GM12878 (cell line): ENCODE data around the gene CCDC9. TPM values are rescaled to one million over a fixed set of nuclear protein-coding genes. Genes with fewer than 3 reads are reported as not detected.

Experiments
- ATAC-seq: fragments of 200-7000 bp; cut with Tn5 transposase; 3 replicates; pipeline ENCODE4 v1.9.1; 2020; ENCODE audit warnings: mild to moderate bottlenecking, moderate library complexity
- BruUV-seq: library from RNA; stranded (reverse); fragments of 400-500 nt; replicated peaks from 2 replicates; lab custom pipeline; 2021; lab: Mats Ljungman, UMichigan
- CTCF ChIA-PET: fragments of 300-600 bp; sonication (Branson Sonifier 250); formaldehyde crosslinking; extraction: SDS; loops from one replicate; lab custom pipeline; 2021; ENCODE audit warnings: inconsistent platforms; lab: Yijun Ruan, JAX
- POLR2A ChIA-PET: fragments of 350-600 bp; formaldehyde crosslinking; extraction: SDS; loops from one replicate; lab custom pipeline; 2021; ENCODE audit warnings: inconsistent platforms; lab: Charles Lee
- RAD21 ChIA-PET: fragments of 300-600 bp; sonication (Branson Sonifier 250); formaldehyde crosslinking; loops from one replicate; lab custom pipeline; 2023; ENCODE audit warnings: antibody characterized with exemption; ENCODE audit not compliant: unreplicated experiment; lab: Charles Lee
- SMC1A ChIA-PET: fragments of 300-600 bp; sonication (Branson Sonifier 250); formaldehyde crosslinking; loops from one replicate; lab custom pipeline; 2023; ENCODE audit not compliant: unreplicated experiment, uncharacterized antibody; lab: Charles Lee
- DNase-seq: peaks from one replicate; pipeline ENCODE4 v3.0.0-alpha.2; 2011; ENCODE audit warnings: low read depth, low spot score
- FAIRE-seq: peaks from 3 replicates; lab custom pipeline; 2011; peaks lifted over from hg19 to GRCh38; lab: Jason Lieb, UNC
- H2AFZ ChIP-seq: 2 replicates; pipeline ENCODE4 v1.6.0; 2011; ENCODE audit warnings: low read depth, low read length, control low read depth; ENCODE audit not compliant: control insufficient read depth
- H3K27ac ChIP-seq: 2 replicates; pipeline ENCODE4 v1.5.1; 2011; ENCODE audit warnings: control low read depth; ENCODE audit not compliant: control insufficient read depth, insufficient read depth
- H3K27me3 ChIP-seq, 2 experiments: replicated peaks in 1 of 2; 2 replicates each; pipeline versions ENCODE4 v1.6.0 to v1.6.1; 2011; ENCODE audit warnings: low read length in 1 of 2; ENCODE audit not compliant: control insufficient read depth in 2 of 2, insufficient read depth in 2 of 2
- H3K36me3 ChIP-seq, 2 experiments: 2 replicates each; pipeline ENCODE4 v1.5.1; 2011; ENCODE audit warnings: low read length in 1 of 2; ENCODE audit not compliant: control insufficient read depth in 2 of 2, insufficient read depth in 2 of 2
- H3K4me1 ChIP-seq: 2 replicates; pipeline ENCODE4 v1.6.1; 2011; ENCODE audit warnings: mild to moderate bottlenecking, low read length, moderate library complexity, mixed read lengths; ENCODE audit not compliant: control insufficient read depth, insufficient read depth
- H3K4me2 ChIP-seq: 2 replicates; pipeline ENCODE4 v1.6.0; 2011; ENCODE audit warnings: control low read depth; ENCODE audit not compliant: control insufficient read depth, insufficient read depth
- H3K4me3 ChIP-seq: fragments of 200-600 bp; sonication (generic); 2 replicates; pipeline ENCODE4 v1.5.1; 2016
- H3K79me2 ChIP-seq: 2 replicates; pipeline ENCODE4 v1.6.0; 2011; ENCODE audit warnings: low read length; ENCODE audit not compliant: control insufficient read depth, insufficient read depth
- H3K9ac ChIP-seq: 2 replicates; pipeline ENCODE4 v1.8.0; 2011; ENCODE audit warnings: low read length, control low read depth, mixed read lengths; ENCODE audit not compliant: control insufficient read depth, insufficient read depth
- H3K9me3 ChIP-seq: replicated peaks from 3 replicates; pipeline ENCODE4 v1.5.1; 2011; ENCODE audit warnings: mild to moderate bottlenecking, low read length; ENCODE audit not compliant: control insufficient read depth, insufficient read depth
- H4K20me1 ChIP-seq: 2 replicates; pipeline ENCODE4 v1.6.0; 2011; ENCODE audit not compliant: control insufficient read depth, insufficient read depth
- ASH2L ChIP-seq: fragments of 300-600, 200-600 bp; sonication (generic); IDR thresholded peaks from 2 replicates; pipeline ENCODE4 v1.6.1; 2017; ENCODE audit warnings: low read depth, mild to moderate bottlenecking, borderline replicate concordance
- BRCA1 ChIP-seq: IDR thresholded peaks from 2 replicates; pipeline ENCODE4 v1.6.1; 2011; ENCODE audit warnings: low read depth, low read length, improper control_type of control experiment
- CBFB ChIP-seq: IDR thresholded peaks from 2 replicates; pipeline ENCODE4 v1.6.1; 2016; ENCODE audit warnings: antibody characterized with exemption, low read depth
- GATAD2B ChIP-seq: fragments of 450-650 bp; conservative IDR thresholded peaks from 2 replicates; pipeline ENCODE4 v1.6.1; 2017; ENCODE audit warnings: low read depth, mild to moderate bottlenecking, moderate library complexity
- MTA2 ChIP-seq: fragments of 450-650 bp; IDR thresholded peaks from 2 replicates; pipeline ENCODE4 v1.6.1; 2016; ENCODE audit warnings: low read depth, mild to moderate bottlenecking, moderate library complexity
- MXI1 ChIP-seq: fragments of 150-350 bp; IDR thresholded peaks from 2 replicates; pipeline ENCODE4 v1.6.1; 2011; ENCODE audit warnings: low read depth, mild to moderate bottlenecking, inconsistent platforms, low read length, improper control_type of control experiment
- MYB ChIP-seq: fragments of 150-350 bp; IDR thresholded peaks from 2 replicates; pipeline ENCODE4 v1.6.1; 2014; ENCODE audit warnings: mild to moderate bottlenecking, low read depth, low read length, borderline replicate concordance
- NBN ChIP-seq: fragments of 450-650 bp; IDR thresholded peaks from 2 replicates; pipeline ENCODE4 v1.6.1; 2016
- NFYA ChIP-seq: IDR thresholded peaks from 2 replicates; pipeline ENCODE4 v1.6.1; 2011; ENCODE audit warnings: low read depth, mild to moderate bottlenecking, low read length, improper control_type of control experiment, borderline replicate concordance
- NR2C1 ChIP-seq: fragments of 450-650 bp; IDR thresholded peaks from 2 replicates; pipeline ENCODE4 v1.6.1; 2017; ENCODE audit warnings: antibody characterized with exemption, mild to moderate bottlenecking, moderate library complexity
- PAX5 ChIP-seq: IDR thresholded peaks from 2 replicates; pipeline ENCODE4 v1.6.1; 2011; ENCODE audit warnings: low read depth, low read length, borderline replicate concordance
- RB1 ChIP-seq: fragments of 450-650 bp; formaldehyde crosslinking; IDR thresholded peaks from 2 replicates; pipeline ENCODE4 v1.6.1; 2017; ENCODE audit warnings: mild to moderate bottlenecking, borderline replicate concordance
- SIX5 ChIP-seq: IDR thresholded peaks from 2 replicates; pipeline ENCODE4 v1.6.1; 2011; ENCODE audit warnings: mild to moderate bottlenecking, low read depth, low read length, moderate library complexity; ENCODE audit not compliant: severe bottlenecking
- SMAD1 ChIP-seq: fragments of 450-650 bp; IDR thresholded peaks from 2 replicates; pipeline ENCODE4 v1.6.1; 2018; ENCODE audit warnings: mild to moderate bottlenecking, low read depth; ENCODE audit not compliant: partially characterized antibody
- SP1 ChIP-seq: IDR thresholded peaks from one replicate; pipeline ENCODE4 v1.6.1; 2011; ENCODE audit warnings: low read depth, low read length
- STAT1 ChIP-seq: fragments of 450-650 bp; conservative IDR thresholded peaks from 2 replicates; pipeline ENCODE4 v1.6.1; 2014; ENCODE audit warnings: antibody characterized with exemption, mild to moderate bottlenecking
- TCF12 ChIP-seq: IDR thresholded peaks from 2 replicates; pipeline ENCODE4 v1.6.1; 2011; ENCODE audit warnings: low read depth, mild to moderate bottlenecking, low read length
- TCF3 ChIP-seq: IDR thresholded peaks from 2 replicates; pipeline ENCODE4 v1.6.1; 2012; ENCODE audit warnings: low read depth, mild to moderate bottlenecking, low read length, borderline replicate concordance; ENCODE audit not compliant: insufficient read depth
- WGBS: methylation state at CpG from one replicate; pipeline ENCODE4 v1.1.6; 2016; ENCODE audit warnings: low lambda C conversion rate; ENCODE audit not compliant: insufficient replicate concordance, insufficient coverage; ENCODE audit errors: missing lambda C conversion rate; 5-methylcytosine and 5-hydroxymethylcytosine counted together
- in situ Hi-C: fragments of 300-500 bp; cut with MboI; formaldehyde crosslinking; loops from 9 replicates; pipeline ENCODE4 v1.14.3; 2018; ENCODE audit warnings: mixed read lengths
- intact Hi-C: fragments of 100-400 bp; cut with micrococcal nuclease; formaldehyde crosslinking; loops from one replicate; pipeline ENCODE4 v1.14.2; 2022; ENCODE audit not compliant: unreplicated experiment
- polyA plus RNA-seq, 11 experiments: library from polyadenylated mRNA; depleted of rRNA in 4 of 11; unstranded in 6 of 11; stranded (reverse) in 5 of 11; fragments of >200 nt; fragmentation: Nextera tagmentation in 4 of 11; fragmentation: Illumina TruSeq in 1 of 11; extraction: Ambion mirVana in 4 of 11; extraction: Trizol in 1 of 11; gene quantifications; 1 replicate in 1 of 11; 2 replicates in 10 of 11; pipeline versions ENCODE4 v1.2.1 to v1.2.3, GENCODE V29; 2011 to 2016; ENCODE audit warnings: inconsistent platforms in 2 of 11, missing spikeins in 2 of 11, low read depth in 1 of 11
- total RNA-seq, 4 experiments: library from RNA; depleted of rRNA in 3 of 4; stranded (reverse); fragments of >200 nt in 3 of 4; fragmentation: Illumina TruSeq in 1 of 4; extraction: Trizol in 1 of 4; gene quantifications; 2 replicates each; pipeline versions ENCODE4 v1.2.1 to v1.2.3, GENCODE V29; 2013 to 2021
- TF ChIP-seq, protein P1 (sequence below): IDR thresholded peaks from 2 replicates; pipeline ENCODE4 v1.6.1; 2011; ENCODE audit warnings: mild to moderate bottlenecking, low read depth, low read length, moderate library complexity; ENCODE audit not compliant: insufficient replicate concordance
- TF ChIP-seq, protein P2 (sequence below): fragments of 450-650 bp; IDR thresholded peaks from 2 replicates; pipeline ENCODE4 v1.6.1; 2017; ENCODE audit warnings: mild to moderate bottlenecking, moderate library complexity

Gene CCDC9
- total and polyA plus RNA-seq, 10 of the 15 experiments (the other 5 are each of a cell fraction or from before 2014, with no cell fraction given) = 0.18 to 17.5 (median 7.1) TPM; not detected in 1

DNA sequence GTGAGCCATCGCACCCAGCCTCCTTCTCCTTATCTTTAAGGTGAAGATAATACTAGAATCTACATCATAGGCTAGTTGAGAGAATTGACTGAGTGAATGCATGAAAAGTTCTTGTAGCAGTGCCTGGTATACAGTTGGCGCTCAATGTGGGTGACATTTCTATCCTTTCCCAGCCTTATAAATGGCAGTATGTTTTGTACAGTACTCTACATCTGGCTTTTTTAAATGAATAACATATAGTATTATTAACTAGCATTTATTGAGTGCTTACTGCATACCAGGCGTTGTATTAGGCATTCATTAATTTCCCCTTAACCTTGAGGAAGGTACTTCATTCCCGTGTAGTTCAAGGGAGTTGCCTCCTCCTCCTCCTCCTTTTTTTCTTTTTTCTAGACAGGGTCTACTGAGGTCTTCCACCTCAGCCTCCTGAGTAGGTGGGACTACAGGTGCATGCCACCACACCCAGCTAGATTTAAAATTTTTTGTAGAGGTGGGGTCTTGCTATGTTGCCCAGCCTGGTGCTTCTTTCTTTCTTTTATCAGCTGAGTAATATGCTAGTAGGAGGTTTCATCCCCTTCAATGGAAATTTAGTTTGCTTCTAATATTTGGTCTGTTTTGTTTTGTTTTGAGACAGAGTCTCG, 56.2 kb downstream of the CCDC9 start (continued):
- no peak for TF ChIP-seq TCF3
- TF ChIP-seq, all 136 proteins: peak for 1

DNA sequence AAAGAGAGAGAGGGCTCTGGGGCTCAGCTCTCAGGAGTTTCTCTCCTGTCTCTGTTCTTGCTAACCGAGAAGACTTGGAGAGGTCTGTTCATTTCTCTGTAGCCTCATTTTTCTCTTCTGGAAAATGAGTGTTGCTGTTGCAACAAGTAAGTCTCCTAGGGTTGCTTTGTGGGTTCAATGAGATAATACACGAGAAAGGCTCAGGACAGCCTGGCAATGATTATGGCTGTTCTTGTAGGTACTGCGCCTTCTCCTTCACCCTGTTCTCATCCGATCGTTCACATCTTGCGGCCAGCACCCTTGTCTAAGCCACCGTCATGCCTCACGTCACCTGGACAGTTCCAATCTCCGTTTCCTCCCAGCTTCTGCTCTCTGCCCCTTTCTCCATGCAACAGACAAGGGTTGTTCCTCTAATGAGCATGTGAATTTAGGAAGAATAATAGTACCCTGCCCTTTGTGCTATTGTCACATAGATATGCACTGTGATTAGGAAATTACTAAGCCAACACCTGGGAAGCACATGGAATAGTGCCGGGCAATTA, 57.5 kb downstream of the CCDC9 start:
- H3K4me3 ChIP-seq = no peak overlapping the region
- SMC1A ChIA-PET = no interaction called here
- FAIRE-seq = no peak
- H3K9me3 ChIP-seq = no peaks in the 10 kb centered on the region; the same call in 2 of the 3 replicates
- no peak for ATAC-seq
- WGBS = 62% methylated on average over 10 of the region's 10 CpGs
- H4K20me1 ChIP-seq = no peaks in the 10 kb centered on the region
- H3K36me3 ChIP-seq = no peaks in the 10 kb centered on the region
- TF ChIP-seq MYB (no peak), SMAD1 (no peak), GATAD2B (no peak), NBN (no peak), ASH2L (no peak), NR2C1 (no peak), PAX5 (no peak), MXI1 (no peak), SIX5 (no peak), STAT1 (no peak), NFYA (no peak), RB1 (no peak), MTA2 (no peak), CBFB (no peak), BRCA1 (no peak), SP1 (no peak), TCF12 (no peak)
- TF ChIP-seq, protein P1, sequence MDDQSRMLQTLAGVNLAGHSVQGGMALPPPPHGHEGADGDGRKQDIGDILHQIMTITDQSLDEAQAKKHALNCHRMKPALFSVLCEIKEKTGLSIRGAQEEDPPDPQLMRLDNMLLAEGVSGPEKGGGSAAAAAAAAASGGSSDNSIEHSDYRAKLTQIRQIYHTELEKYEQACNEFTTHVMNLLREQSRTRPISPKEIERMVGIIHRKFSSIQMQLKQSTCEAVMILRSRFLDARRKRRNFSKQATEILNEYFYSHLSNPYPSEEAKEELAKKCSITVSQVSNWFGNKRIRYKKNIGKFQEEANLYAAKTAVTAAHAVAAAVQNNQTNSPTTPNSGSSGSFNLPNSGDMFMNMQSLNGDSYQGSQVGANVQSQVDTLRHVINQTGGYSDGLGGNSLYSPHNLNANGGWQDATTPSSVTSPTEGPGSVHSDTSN = no peak
- TF ChIP-seq, protein P2, sequence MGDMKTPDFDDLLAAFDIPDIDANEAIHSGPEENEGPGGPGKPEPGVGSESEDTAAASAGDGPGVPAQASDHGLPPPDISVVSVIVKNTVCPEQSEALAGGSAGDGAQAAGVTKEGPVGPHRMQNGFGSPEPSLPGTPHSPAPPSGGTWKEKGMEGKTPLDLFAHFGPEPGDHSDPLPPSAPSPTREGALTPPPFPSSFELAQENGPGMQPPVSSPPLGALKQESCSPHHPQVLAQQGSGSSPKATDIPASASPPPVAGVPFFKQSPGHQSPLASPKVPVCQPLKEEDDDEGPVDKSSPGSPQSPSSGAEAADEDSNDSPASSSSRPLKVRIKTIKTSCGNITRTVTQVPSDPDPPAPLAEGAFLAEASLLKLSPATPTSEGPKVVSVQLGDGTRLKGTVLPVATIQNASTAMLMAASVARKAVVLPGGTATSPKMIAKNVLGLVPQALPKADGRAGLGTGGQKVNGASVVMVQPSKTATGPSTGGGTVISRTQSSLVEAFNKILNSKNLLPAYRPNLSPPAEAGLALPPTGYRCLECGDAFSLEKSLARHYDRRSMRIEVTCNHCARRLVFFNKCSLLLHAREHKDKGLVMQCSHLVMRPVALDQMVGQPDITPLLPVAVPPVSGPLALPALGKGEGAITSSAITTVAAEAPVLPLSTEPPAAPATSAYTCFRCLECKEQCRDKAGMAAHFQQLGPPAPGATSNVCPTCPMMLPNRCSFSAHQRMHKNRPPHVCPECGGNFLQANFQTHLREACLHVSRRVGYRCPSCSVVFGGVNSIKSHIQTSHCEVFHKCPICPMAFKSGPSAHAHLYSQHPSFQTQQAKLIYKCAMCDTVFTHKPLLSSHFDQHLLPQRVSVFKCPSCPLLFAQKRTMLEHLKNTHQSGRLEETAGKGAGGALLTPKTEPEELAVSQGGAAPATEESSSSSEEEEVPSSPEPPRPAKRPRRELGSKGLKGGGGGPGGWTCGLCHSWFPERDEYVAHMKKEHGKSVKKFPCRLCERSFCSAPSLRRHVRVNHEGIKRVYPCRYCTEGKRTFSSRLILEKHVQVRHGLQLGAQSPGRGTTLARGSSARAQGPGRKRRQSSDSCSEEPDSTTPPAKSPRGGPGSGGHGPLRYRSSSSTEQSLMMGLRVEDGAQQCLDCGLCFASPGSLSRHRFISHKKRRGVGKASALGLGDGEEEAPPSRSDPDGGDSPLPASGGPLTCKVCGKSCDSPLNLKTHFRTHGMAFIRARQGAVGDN = no peak
- TF ChIP-seq, all 136 proteins: peak for 0
- in situ Hi-C loops = no loop called here
- Histone ChIP-seq H3K4me2 (no peak overlapping the region), H3K27ac (no peak overlapping the region), H3K4me1 (no peaks in the 10 kb centered on the region; the same call in 1 of the 2 replicates), H2AFZ (no peak overlapping the region), H3K27me3 (no peaks in the 10 kb centered on the region), H3K79me2 (no peaks in the 10 kb centered on the region), H3K9ac (no peak overlapping the region)
- intact Hi-C loops = no loop called here
- ChIA-PET POLR2A (interaction anchor here (0.6 kb wide), 1 partner anchor 293 kb away, joined by 4 read pairs; no protein-coding TSS in a partner anchor), CTCF (no interaction called here), RAD21 (no interaction called here)
- no peak for DNase-seq
- BruUV-seq = no TSS peak
